Omental fat pad (tissue), 4 donors: Measurements from ENCODE around the gene SON. TPM values are rescaled to one million over a fixed set of nuclear protein-coding genes. Genes with fewer than 3 reads are reported as not detected.

ENCODE experiments used
- ATAC-seq: fragments of 150-250 bp; one replicate; pipeline ENCODE4 v1.9.1; 2016; ENCODE audit warnings: mild to moderate bottlenecking, moderate library complexity; ENCODE audit not compliant: low FRiP score
- DNase-seq: peaks from one replicate; pipeline ENCODE4 v3.0.0-alpha.2; 2019; ENCODE audit warnings: low spot score
- CTCF ChIP-seq, 3 donors: fragments of 450-650 bp; IDR thresholded peaks; one replicate each; pipeline ENCODE4 v1.5.1; 2016 to 2017; ENCODE audit warnings: antibody characterized with exemption in 3 of 3, mild to moderate bottlenecking in 3 of 3, moderate library complexity in 2 of 3
- total RNA-seq, 4 donors: library from RNA; depleted of rRNA; stranded (reverse); fragments of >200 nt; gene quantifications; one replicate each; pipeline ENCODE4 v1.1.0, GENCODE V29; 2016

SON gene
- total RNA-seq, 4 donors from 2014 or later = 244 to 508 (median 432) TPM

- DNase-seq = no peak
- no peak for TF ChIP-seq CTCF (IDR thresholded peaks at IDR 0.05)
- no peak for ATAC-seq
Measured at GRCh38 chr21:33559813-33560212, 17.0 kb downstream of the SON start.

GRCh38 chr21:33560965-33561364 lies 18.1 kb downstream of the SON start:
- TF ChIP-seq CTCF (IDR thresholded peaks at IDR 0.05) = no peak
- DNase-seq (no peak), ATAC-seq (no peak)

- no peak for DNase-seq
- ATAC-seq = no peak
- no peak for TF ChIP-seq CTCF (IDR thresholded peaks at IDR 0.05)
Measured at GRCh38 chr21:33561373-33561772, 18.5 kb downstream of the SON start.

- ATAC-seq (no peak), DNase-seq (no peak)
- no peak for TF ChIP-seq CTCF (IDR thresholded peaks at IDR 0.05)
Measured at GRCh38 chr21:33562389-33562788, 19.6 kb downstream of the SON start.

GRCh38 chr21:33566514-33566913 lies 23.7 kb downstream of the SON start:
- ATAC-seq (no peak), DNase-seq (no peak)
- TF ChIP-seq CTCF (IDR thresholded peaks at IDR 0.05) = no peak

- TF ChIP-seq CTCF (IDR thresholded peaks at IDR 0.05) = no peak
- no peak for DNase-seq
- no peak for ATAC-seq
Measured at GRCh38 chr21:33567914-33568313, 25.1 kb downstream of the SON start.

GRCh38 chr21:33568448-33568847 lies 25.6 kb downstream of the SON start:
- no peak for ATAC-seq

More at GRCh38 chr21:33568448-33568847, 25.6 kb downstream of the SON start:
- no peak for DNase-seq
- TF ChIP-seq CTCF (IDR thresholded peaks at IDR 0.05) = no peak
